Mesendoderm (in vitro differentiated cells): ENCODE data around the gene GPR61.

ENCODE experiments used
- DNase-seq: peaks from one replicate; pipeline ENCODE4 v3.0.0; 2013
- H2AK5ac ChIP-seq: 2 replicates; pipeline ENCODE4 v1.6.1; 2013; ENCODE audit warnings: low read length, inconsistent platforms
- H2BK120ac ChIP-seq: 2 replicates; pipeline ENCODE4 v1.6.1; 2013; ENCODE audit warnings: low read depth, mild to moderate bottlenecking, low read length, moderate library complexity, mixed read lengths
- H2BK15ac ChIP-seq: replicated peaks from 2 replicates; pipeline ENCODE4 v1.6.1; 2013; ENCODE audit warnings: low read depth, mild to moderate bottlenecking, moderate library complexity
- H2BK5ac ChIP-seq: 2 replicates; pipeline ENCODE4 v1.6.1; 2013; ENCODE audit warnings: low read length, inconsistent platforms
- H3K18ac ChIP-seq: 2 replicates; pipeline ENCODE4 v1.6.1; 2013; ENCODE audit warnings: mild to moderate bottlenecking, low read length, mixed read lengths
- H3K23ac ChIP-seq: one replicate; pipeline ENCODE4 v1.6.1; 2013; ENCODE audit warnings: low read length
- H3K27ac ChIP-seq: 2 replicates; pipeline ENCODE4 v1.5.1; 2013; ENCODE audit warnings: low read depth, mild to moderate bottlenecking, inconsistent platforms, low read length, moderate library complexity
- H3K27me3 ChIP-seq: 2 replicates; pipeline ENCODE4 v1.6.1; 2013; ENCODE audit warnings: low read length, control low read depth, mild to moderate bottlenecking, inconsistent platforms; ENCODE audit not compliant: insufficient read depth, poor library complexity
- H3K36me3 ChIP-seq: 2 replicates; pipeline ENCODE4 v1.6.1; 2013; ENCODE audit warnings: low read length, inconsistent platforms; ENCODE audit not compliant: control insufficient read depth, insufficient read depth
- H3K4ac ChIP-seq: one replicate; pipeline ENCODE4 v1.6.1; 2013; ENCODE audit warnings: low read depth, mild to moderate bottlenecking, low read length, moderate library complexity
- H3K4me1 ChIP-seq: 2 replicates; pipeline ENCODE4 v1.6.1; 2013; ENCODE audit warnings: low read depth, low read length, inconsistent platforms; ENCODE audit not compliant: control insufficient read depth
- H3K4me2 ChIP-seq: 2 replicates; pipeline ENCODE4 v1.6.1; 2013; ENCODE audit warnings: low read length
- H3K4me3 ChIP-seq: 2 replicates; pipeline ENCODE4 v1.5.1; 2013; ENCODE audit warnings: mild to moderate bottlenecking, low read length
- H3K56ac ChIP-seq: one replicate; pipeline ENCODE4 v1.6.1; 2013; ENCODE audit warnings: low read length
- H3K79me1 ChIP-seq: 2 replicates; pipeline ENCODE4 v1.6.1; 2013; ENCODE audit warnings: low read length, inconsistent platforms
- H3K79me2 ChIP-seq: 2 replicates; pipeline ENCODE4 v1.6.1; 2013; ENCODE audit warnings: mild to moderate bottlenecking, low read length; ENCODE audit not compliant: control insufficient read depth, insufficient read depth
- H3K9ac ChIP-seq: 2 replicates; pipeline ENCODE4 v1.6.1; 2013; ENCODE audit warnings: low read length, inconsistent platforms
- H4K5ac ChIP-seq: one replicate; pipeline ENCODE4 v1.6.1; 2013; ENCODE audit warnings: low read length
- H4K8ac ChIP-seq: one replicate; pipeline ENCODE4 v1.6.1; 2013; ENCODE audit warnings: low read depth, mild to moderate bottlenecking, control low read depth, low read length, moderate library complexity
- WGBS: extraction: QIAGEN DNeasy Blood & Tissue Kit; methylation state at CpG from one replicate; pipeline ENCODE4 v1.1.7; 2013; ENCODE audit warnings: low lambda C conversion rate, missing lambda C conversion rate; ENCODE audit not compliant: insufficient coverage; ENCODE audit errors: extremely low coverage; 5-methylcytosine and 5-hydroxymethylcytosine counted together

Gene GPR61

DNA sequence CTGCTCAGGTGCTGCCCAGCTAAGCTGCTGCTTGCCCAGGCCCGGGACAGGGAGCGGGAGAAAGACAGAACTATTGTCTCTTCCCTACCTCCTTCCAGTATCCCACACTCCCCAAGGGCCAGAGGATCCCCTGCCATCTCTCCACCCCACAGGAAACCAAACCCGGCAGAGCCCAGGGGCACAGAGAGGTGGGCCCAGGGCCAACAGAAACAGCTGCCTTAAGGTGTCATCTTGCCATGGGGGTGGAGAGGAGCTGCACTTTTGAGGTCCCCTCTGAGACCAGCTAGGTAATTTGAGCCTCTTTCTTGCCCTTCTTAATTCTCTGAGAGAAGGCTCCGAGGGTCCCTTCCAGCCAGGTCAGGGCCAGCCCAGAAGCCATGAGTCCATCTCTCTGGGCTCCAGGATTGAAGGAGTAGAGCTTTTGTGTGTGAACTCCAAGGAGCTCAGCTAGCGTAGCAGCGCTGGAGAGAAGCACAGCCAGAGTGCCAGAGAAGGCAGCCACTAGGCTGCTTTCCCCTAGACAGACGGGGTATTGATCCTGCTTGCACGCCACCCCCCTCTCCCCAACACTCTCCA is 9.7 kb upstream of the GPR61 start:
- Histone ChIP-seq H3K79me1 (no peaks in the 10 kb centered on the region), H3K36me3 (no peaks in the 10 kb centered on the region), H3K4me3 (no peak overlapping the region), H3K4me2 (no peak overlapping the region), H3K27me3 (no peaks in the 10 kb centered on the region), H2BK120ac (no peak overlapping the region), H3K18ac (no peak overlapping the region), H2BK15ac (no peak overlapping the region), H4K8ac (no peak overlapping the region), H4K5ac (no peak overlapping the region), H3K79me2 (no peaks in the 10 kb centered on the region), H2AK5ac (no peak overlapping the region), H3K27ac (no peak overlapping the region), H3K9ac (no peak overlapping the region), H3K4ac (no peak overlapping the region), H3K56ac (no peak overlapping the region), H3K23ac (no peak overlapping the region), H3K4me1 (no peaks in the 10 kb centered on the region), H2BK5ac (no peak overlapping the region)
- no peak for DNase-seq
- no CpG with 5 or more reads among the region's 8 CpGs for WGBS

DNA sequence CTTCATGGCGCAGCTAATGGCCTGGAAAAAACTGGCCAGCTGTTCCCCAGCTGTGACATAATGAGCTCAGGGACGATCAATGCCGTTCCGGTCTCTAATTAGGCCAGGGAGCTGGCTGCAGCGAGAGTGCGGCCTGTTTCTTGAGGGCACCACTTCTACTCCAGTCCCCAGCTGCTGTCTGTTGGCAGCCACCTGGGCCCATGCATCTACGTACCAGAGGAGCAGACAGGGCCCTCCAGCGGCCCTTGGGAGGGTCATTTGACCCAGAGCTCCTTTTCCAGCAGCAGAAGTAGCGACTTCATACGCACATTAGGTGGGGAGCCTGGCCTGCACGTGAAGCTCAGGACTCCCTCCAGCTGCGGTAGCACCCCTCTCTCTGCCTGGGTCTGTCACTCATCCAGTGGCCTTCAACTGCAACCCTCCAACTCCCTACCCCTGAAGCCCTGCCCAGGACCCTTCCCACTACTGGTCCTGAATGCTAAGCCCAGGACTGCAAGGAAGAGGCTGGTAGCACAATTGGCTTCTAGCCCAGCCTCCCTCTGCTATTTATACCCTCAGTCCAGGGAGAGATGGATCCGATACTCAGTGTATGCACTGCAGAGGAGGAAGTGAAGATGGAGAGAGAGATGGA is 9.1 kb upstream of the GPR61 start:
- no peak overlapping the region for H4K8ac ChIP-seq
- no peaks in the 10 kb centered on the region for H3K27me3 ChIP-seq
- H3K4me3 ChIP-seq: no peak overlapping the region
- no peak for DNase-seq
- H2BK15ac ChIP-seq: no peak overlapping the region
- no peak overlapping the region for H3K18ac ChIP-seq
- H3K4me1 ChIP-seq: no peaks in the 10 kb centered on the region
- H2BK120ac ChIP-seq: no peak overlapping the region
- H2AK5ac ChIP-seq: no peak overlapping the region
- no peak overlapping the region for H4K5ac ChIP-seq
- no peak overlapping the region for H2BK5ac ChIP-seq
- no peak overlapping the region for H3K4me2 ChIP-seq
- H3K27ac ChIP-seq: no peak overlapping the region
- no peak overlapping the region for H3K23ac ChIP-seq
- H3K56ac ChIP-seq: no peak overlapping the region
- H3K4ac ChIP-seq: no peak overlapping the region
- no CpG with 5 or more reads among the region's 13 CpGs for WGBS
- H3K79me2 ChIP-seq: no peaks in the 10 kb centered on the region
- H3K79me1 ChIP-seq: no peaks in the 10 kb centered on the region
- H3K9ac ChIP-seq: no peak overlapping the region
- no peaks in the 10 kb centered on the region for H3K36me3 ChIP-seq

- H3K79me2 ChIP-seq: no peaks in the 10 kb centered on the region
- H2AK5ac ChIP-seq: no peak overlapping the region
- H3K23ac ChIP-seq: no peak overlapping the region
- H3K18ac ChIP-seq: no peak overlapping the region
- H3K36me3 ChIP-seq: no peaks in the 10 kb centered on the region
- DNase-seq: no peak
- H4K5ac ChIP-seq: no peak overlapping the region
- H3K4me3 ChIP-seq: no peak overlapping the region
- no peak overlapping the region for H3K27ac ChIP-seq
- H2BK120ac ChIP-seq: no peak overlapping the region
- no peak overlapping the region for H2BK15ac ChIP-seq
- WGBS: no CpG with 5 or more reads among the region's 4 CpGs
- no peak overlapping the region for H4K8ac ChIP-seq
- H3K4ac ChIP-seq: no peak overlapping the region
- no peak overlapping the region for H3K56ac ChIP-seq
- no peak overlapping the region for H3K4me2 ChIP-seq
- no peaks in the 10 kb centered on the region for H3K27me3 ChIP-seq
- no peak overlapping the region for H3K9ac ChIP-seq
- no peaks in the 10 kb centered on the region for H3K4me1 ChIP-seq
- no peaks in the 10 kb centered on the region for H3K79me1 ChIP-seq
- H2BK5ac ChIP-seq: no peak overlapping the region
These were observed 8.3 kb upstream of the GPR61 start for GRCh38 chr1:109531380-109531779.

DNA sequence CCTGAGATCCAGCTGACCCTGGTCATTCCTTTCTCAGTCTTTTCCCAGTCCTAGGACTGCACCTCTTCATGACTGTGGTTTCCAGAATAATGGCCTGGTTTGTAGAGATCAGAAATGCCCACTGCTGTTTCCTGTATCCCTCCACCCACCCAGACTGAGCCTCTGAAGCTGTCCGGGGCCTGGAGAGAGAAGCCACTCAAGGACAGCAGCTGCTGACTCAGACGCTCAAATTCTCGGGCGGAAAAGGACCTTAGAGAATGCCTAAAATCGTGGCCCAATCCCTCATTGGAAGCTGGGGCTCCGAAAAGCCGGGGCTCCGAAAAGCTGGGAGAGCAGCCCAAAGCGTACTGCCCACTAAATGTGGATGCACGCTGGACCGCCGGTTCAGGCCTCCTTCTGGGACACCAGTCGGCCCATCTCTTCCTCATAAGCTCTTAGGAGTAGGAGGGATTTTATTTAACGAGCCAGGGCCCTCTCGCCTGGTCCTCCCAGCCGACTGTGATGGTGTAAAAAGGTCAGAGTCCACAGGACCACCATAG is 7.8 kb upstream of the GPR61 start:
- Histone ChIP-seq H3K79me2 (no peaks in the 10 kb centered on the region), H3K4ac (no peak overlapping the region), H3K56ac (no peak overlapping the region), H2BK120ac (no peak overlapping the region), H4K8ac (no peak overlapping the region), H3K79me1 (no peaks in the 10 kb centered on the region), H3K4me3 (no peak overlapping the region), H3K4me1 (no peaks in the 10 kb centered on the region), H2BK15ac (no peak overlapping the region), H2BK5ac (no peak overlapping the region), H3K27ac (no peak overlapping the region), H3K27me3 (no peaks in the 10 kb centered on the region), H3K23ac (no peak overlapping the region), H3K36me3 (no peaks in the 10 kb centered on the region), H3K4me2 (no peak overlapping the region), H2AK5ac (no peak overlapping the region), H4K5ac (no peak overlapping the region), H3K9ac (no peak overlapping the region), H3K18ac (no peak overlapping the region)
- no CpG with 5 or more reads among the region's 16 CpGs for WGBS
- DNase-seq: no peak

DNA sequence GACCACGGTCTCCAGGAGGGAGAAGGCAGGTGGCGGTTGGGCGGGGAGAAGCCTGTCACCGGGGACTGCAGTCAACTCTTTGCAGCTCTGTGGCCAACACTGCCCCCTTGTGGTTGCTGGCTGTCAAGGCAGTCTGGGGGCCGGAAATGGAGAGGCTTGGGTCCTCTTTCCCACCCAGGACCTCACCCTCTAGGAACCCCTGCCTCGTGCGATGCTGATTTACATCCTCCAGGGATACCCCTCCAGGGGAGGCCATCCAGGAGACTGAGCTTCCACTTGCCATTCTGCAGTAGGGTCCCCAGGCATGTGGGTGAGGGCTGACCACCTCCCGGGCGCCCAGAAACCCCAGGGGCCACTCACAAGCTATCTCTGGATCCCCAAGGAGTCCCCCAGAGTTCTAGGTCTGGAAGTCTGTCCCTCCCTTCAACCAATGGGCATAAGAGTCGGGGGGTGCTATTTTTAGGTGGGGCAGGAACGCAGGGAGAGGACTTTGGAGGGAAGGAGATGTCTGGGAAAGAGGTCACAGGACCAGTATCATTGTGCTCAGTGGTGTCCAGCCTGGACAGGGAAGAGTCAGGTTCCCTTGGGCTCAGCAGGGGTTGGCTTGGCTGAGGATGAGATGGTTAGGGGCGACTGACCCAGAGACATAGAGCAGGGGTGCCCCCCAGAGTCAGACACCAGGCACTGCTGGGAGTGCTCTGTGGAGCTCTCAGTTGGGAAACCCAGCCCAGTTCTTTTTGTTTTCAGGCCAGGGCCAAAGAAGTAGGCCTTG is 7.1 kb upstream of the GPR61 start:
- Histone ChIP-seq H3K4me1 (no peaks in the 10 kb centered on the region), H2BK120ac (no peak overlapping the region), H3K36me3 (no peaks in the 10 kb centered on the region), H3K4me2 (no peak overlapping the region), H3K27me3 (no peaks in the 10 kb centered on the region), H3K18ac (peak overlapping the region; percentile 7), H3K79me2 (no peaks in the 10 kb centered on the region), H3K79me1 (no peaks in the 10 kb centered on the region), H3K56ac (peak overlapping the region; percentile 58), H4K8ac (no peak overlapping the region), H4K5ac (no peak overlapping the region), H2BK15ac (no peak overlapping the region), H3K27ac (no peak overlapping the region), H3K4me3 (no peak overlapping the region), H3K4ac (no peak overlapping the region), H2BK5ac (no peak overlapping the region), H3K23ac (no peak overlapping the region), H2AK5ac (no peak overlapping the region), H3K9ac (no peak overlapping the region)
- DNase-seq: peak; percentile 93
- WGBS: no CpG with 5 or more reads among the region's 12 CpGs
